K562 (cell line): Measurements from ENCODE around the gene DCAF4. TPM values are rescaled to one million over a fixed set of nuclear protein-coding genes. Genes with fewer than 3 reads are reported as not detected.

Source experiments
- ATAC-seq: fragments of 200-7000 bp; cut with Tn5 transposase; 3 replicates; pipeline ENCODE4 v1.9.1; 2020; ENCODE audit warnings: moderate library complexity
- BruUV-seq: library from RNA; stranded (reverse); fragments of 400-500 nt; replicated peaks from 2 replicates; lab custom pipeline; 2021; lab: Mats Ljungman, UMichigan
- CTCF ChIA-PET: fragments of 300-600 bp; formaldehyde crosslinking; extraction: SDS; loops from one replicate; lab custom pipeline; 2021; ENCODE audit warnings: low intra/inter-chr PET ratio; lab: Yijun Ruan, JAX
- POLR2A ChIA-PET: fragments of 300-600, 350-650 bp; sonication (Branson Sonifier 250); formaldehyde crosslinking; extraction: SDS; loops from one replicate; lab custom pipeline; 2021; ENCODE audit warnings: antibody characterized with exemption, inconsistent platforms; lab: Yijun Ruan, JAX
- DNase-seq, 4 experiments: peaks; one replicate each; pipeline versions ENCODE4 v3.0.0 to v3.0.0-alpha.2; 2011 to 2018; ENCODE audit warnings: low spot score in 3 of 4, mixed read lengths in 3 of 4; ENCODE audit errors: extremely low read depth in 1 of 4
- FAIRE-seq: peaks from 2 replicates; lab custom pipeline; 2011; peaks lifted over from hg19 to GRCh38; lab: Jason Lieb, UNC
- H2AFZ ChIP-seq: 2 replicates; pipeline ENCODE4 v1.6.0; 2011; ENCODE audit warnings: low read depth, low read length, control low read depth, inconsistent platforms
- H3K27ac ChIP-seq: fragments of 200-600 bp; 3 replicates; pipeline ENCODE4 v1.8.0; 2011; ENCODE audit warnings: low read depth, mild to moderate bottlenecking, control low read depth, inconsistent platforms, low read length, moderate library complexity, mixed read lengths; ENCODE audit errors: extremely low read depth
- H3K27me3 ChIP-seq, 2 experiments: fragments of 300-600 bp in 1 of 2; 2 replicates in 1 of 2; 3 replicates in 1 of 2; pipeline versions ENCODE4 v1.6.0 to v1.8.0; 2011; ENCODE audit warnings: inconsistent platforms in 2 of 2, low read length in 2 of 2, mild to moderate bottlenecking in 1 of 2, mixed read lengths in 1 of 2, moderate library complexity in 1 of 2; ENCODE audit not compliant: control insufficient read depth in 2 of 2, insufficient read depth in 2 of 2
- H3K36me3 ChIP-seq: fragments of 300-600 bp; 3 replicates; pipeline ENCODE4 v1.8.0; 2011; ENCODE audit warnings: mild to moderate bottlenecking, low read length, inconsistent platforms; ENCODE audit not compliant: control insufficient read depth, insufficient read depth
- H3K4me1 ChIP-seq, 2 experiments: fragments of 200-600 bp in 1 of 2; replicated peaks in 1 of 2; 2 replicates in 1 of 2; 3 replicates in 1 of 2; pipeline versions ENCODE4 v1.5.1 to v1.8.0; 2011; ENCODE audit warnings: inconsistent platforms in 2 of 2, low read length in 2 of 2, mild to moderate bottlenecking in 1 of 2, mixed read lengths in 1 of 2, moderate library complexity in 1 of 2; ENCODE audit not compliant: control insufficient read depth in 2 of 2, insufficient read depth in 2 of 2
- H3K4me2 ChIP-seq: 2 replicates; pipeline ENCODE4 v1.6.1; 2011; ENCODE audit warnings: low read length, control low read depth, inconsistent platforms, mixed read lengths; ENCODE audit not compliant: insufficient read depth
- H3K4me3 ChIP-seq: fragments of 200-600 bp; sonication (generic), shearing (Covaris generic); 2 replicates; pipeline ENCODE4 v1.5.1; 2016; ENCODE audit warnings: control low read depth, inconsistent platforms
- H3K79me2 ChIP-seq: fragments of 200-600 bp; 3 replicates; pipeline ENCODE4 v1.8.0; 2011; ENCODE audit warnings: low read length, inconsistent platforms; ENCODE audit not compliant: control insufficient read depth, insufficient read depth
- H3K9ac ChIP-seq, 2 experiments: 2 replicates each; pipeline versions ENCODE4 v1.6.0 to v1.6.1; 2011; ENCODE audit warnings: low read depth in 2 of 2, low read length in 2 of 2, control low read depth in 1 of 2, inconsistent platforms in 1 of 2, mild to moderate bottlenecking in 1 of 2, mixed read lengths in 1 of 2; ENCODE audit not compliant: insufficient read depth in 1 of 2
- H3K9me1 ChIP-seq: one replicate; pipeline ENCODE4 v1.6.0; 2011; ENCODE audit warnings: inconsistent platforms, mild to moderate bottlenecking, low read length, moderate library complexity; ENCODE audit not compliant: control insufficient read depth, insufficient read depth
- H3K9me3 ChIP-seq: replicated peaks from 2 replicates; pipeline ENCODE4 v1.5.1; 2011; ENCODE audit warnings: low read depth, low read length, inconsistent platforms; ENCODE audit not compliant: control insufficient read depth, insufficient read depth
- H4K20me1 ChIP-seq: replicated peaks from 2 replicates; pipeline ENCODE4 v1.6.1; 2011; ENCODE audit warnings: low read length, inconsistent platforms, mixed read lengths; ENCODE audit not compliant: control insufficient read depth, insufficient read depth
- MAFF ChIP-seq: IDR thresholded peaks from 2 replicates; pipeline ENCODE4 v1.6.1; 2012; ENCODE audit warnings: low read length, improper control_type of control experiment
- NRF1 ChIP-seq, 2 experiments: fragments of 450-650 bp; IDR thresholded peaks in 1 of 2; conservative IDR thresholded peaks in 1 of 2; 2 replicates each; pipeline ENCODE4 v1.6.1; 2014; ENCODE audit warnings: mild to moderate bottlenecking in 2 of 2
- POLR2G ChIP-seq: fragments of 200-400 bp; formaldehyde crosslinking; IDR thresholded peaks from 2 replicates; pipeline ENCODE4 v1.6.1; 2017; ENCODE audit warnings: low read depth, mild to moderate bottlenecking, antibody characterized with exemption, low read length, moderate library complexity
- RBFOX2 ChIP-seq: fragments of 200-400 bp; formaldehyde crosslinking; IDR thresholded peaks from 2 replicates; pipeline ENCODE4 v1.6.1; 2017; ENCODE audit warnings: low read depth, mild to moderate bottlenecking, low read length, moderate library complexity
- ZNF717 ChIP-seq: fragments of 250-450 bp; sonication (Bioruptor Pico); IDR thresholded peaks from 2 replicates; pipeline ENCODE4 v1.5.0; 2021
- WGBS: fragments of 100-300 bp; shearing (Covaris generic); methylation state at CpG from one replicate; pipeline ENCODE4 v1.1.6; 2016; ENCODE audit warnings: low coverage, mixed read lengths; ENCODE audit not compliant: insufficient coverage; ENCODE audit errors: missing lambda C conversion rate; 5-methylcytosine and 5-hydroxymethylcytosine counted together
- in situ Hi-C: fragments of 300-500 bp; cut with MboI; formaldehyde crosslinking; loops from 4 replicates; pipeline ENCODE4 v1.15.0; 2018; ENCODE audit warnings: inconsistent platforms, mixed read lengths
- intact Hi-C: fragments of 100-400 bp; cut with micrococcal nuclease; formaldehyde crosslinking; loops from 2 replicates; pipeline ENCODE4 v1.14.2; 2022
- polyA plus RNA-seq, 8 experiments: library from polyadenylated mRNA; depleted of rRNA in 4 of 8; stranded (reverse) in 5 of 8; unstranded in 3 of 8; fragments of >200 nt; fragmentation: Nextera tagmentation in 2 of 8; fragmentation: Illumina TruSeq in 1 of 8; extraction: Ambion mirVana in 2 of 8; extraction: Trizol in 1 of 8; gene quantifications; 2 replicates each; pipeline versions ENCODE4 v1.2.1 to v1.2.3, GENCODE V29; 2011 to 2014; ENCODE audit warnings: inconsistent platforms in 1 of 8, missing spikeins in 1 of 8
- total RNA-seq, 7 experiments: library from RNA; depleted of rRNA in 6 of 7; stranded (reverse); fragments of >200 nt in 6 of 7; fragmentation: Illumina TruSeq in 2 of 7; extraction: Trizol in 2 of 7; gene quantifications; 2 replicates each; pipeline versions ENCODE4 v1.2.1 to v1.2.3, GENCODE V29; 2011 to 2021; ENCODE audit warnings: low replicate concordance in 1 of 7
- TF ChIP-seq, protein P1 (sequence below): fragments of 250-450 bp; sonication (Bioruptor Pico); IDR thresholded peaks from 2 replicates; pipeline ENCODE4 v1.4.0; 2020; ENCODE audit warnings: mild to moderate bottlenecking, moderate library complexity

DCAF4 gene
- total and polyA plus RNA-seq, 9 of the 15 experiments (the other 6 are each of a cell fraction or from before 2014, with no cell fraction given) = 2.7 to 49.2 (median 22.9) TPM

DNA sequence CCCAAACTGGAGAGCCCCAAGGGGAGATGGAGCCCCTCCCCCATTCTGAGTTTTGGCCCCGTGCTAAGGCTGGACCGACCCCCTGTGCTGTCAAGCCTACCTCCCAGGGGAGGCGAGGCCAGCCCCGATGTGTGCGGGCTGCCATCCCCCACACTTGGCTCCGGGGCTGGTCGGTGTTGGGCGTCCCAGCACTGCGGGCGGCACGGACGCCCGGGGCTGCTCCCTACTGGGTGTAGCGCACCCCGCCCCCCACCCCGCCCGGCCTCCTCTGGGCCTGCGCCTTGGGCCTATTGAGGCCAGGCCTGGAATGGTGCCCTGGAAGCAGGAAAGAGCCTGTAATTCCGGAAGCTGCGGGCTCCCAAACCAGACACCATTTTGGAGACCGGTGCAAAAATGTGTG lies 2.6 kb downstream of the DCAF4 start:
- Histone ChIP-seq H3K36me3 (peaks cover 8% of the 10 kb centered on the region; the same call in 1 of the 3 replicates), H3K9me3 (no peaks in the 10 kb centered on the region), H3K4me3 (no peak overlapping the region), H3K4me2 (no peak overlapping the region), H3K4me1 (peaks cover 21 to 49% of the 10 kb centered on the region in 2 experiments), H2AFZ (no peak overlapping the region), H3K27ac (no peak overlapping the region), H3K9me1 (no peaks in the 10 kb centered on the region), H3K9ac (no peak overlapping the region), H3K27me3 (no peaks in the 10 kb centered on the region), H3K79me2 (peaks cover 75% of the 10 kb centered on the region), H4K20me1 (no peaks in the 10 kb centered on the region)
- CTCF ChIA-PET = no interaction called here
- BruUV-seq = no TSS peak
- intact Hi-C loops = loop anchor here (10.0 kb wide), 1 partner anchor 536 kb away; no protein-coding TSS in a partner anchor
- ATAC-seq = no peak
- WGBS = 100% methylated on average over 2 of the region's 21 CpGs
- POLR2A ChIA-PET = interaction anchor here (0.9 kb wide), 1 partner anchor 20 kb away, joined by 4 read pairs; no protein-coding TSS in a partner anchor
- in situ Hi-C loops = no loop called here
- DNase-seq = no peak
- no peak for FAIRE-seq
- TF ChIP-seq, protein P1, sequence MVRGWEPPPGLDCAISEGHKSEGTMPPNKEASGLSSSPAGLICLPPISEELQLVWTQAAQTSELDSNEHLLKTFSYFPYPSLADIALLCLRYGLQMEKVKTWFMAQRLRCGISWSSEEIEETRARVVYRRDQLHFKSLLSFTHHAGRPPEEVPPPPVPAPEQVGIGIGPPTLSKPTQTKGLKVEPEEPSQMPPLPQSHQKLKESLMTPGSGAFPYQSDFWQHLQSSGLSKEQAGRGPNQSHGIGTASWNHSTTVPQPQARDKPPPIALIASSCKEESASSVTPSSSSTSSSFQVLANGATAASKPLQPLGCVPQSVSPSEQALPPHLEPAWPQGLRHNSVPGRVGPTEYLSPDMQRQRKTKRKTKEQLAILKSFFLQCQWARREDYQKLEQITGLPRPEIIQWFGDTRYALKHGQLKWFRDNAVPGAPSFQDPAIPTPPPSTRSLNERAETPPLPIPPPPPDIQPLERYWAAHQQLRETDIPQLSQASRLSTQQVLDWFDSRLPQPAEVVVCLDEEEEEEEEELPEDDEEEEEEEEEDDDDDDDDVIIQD = no peak
- TF ChIP-seq ZNF717 (CRISPR knock-in tag) (no peak), POLR2G (peak; percentile 60), RBFOX2 (peak; percentile 63), NRF1 (conservative IDR thresholded peaks at IDR 0.05 in 1 of 2, IDR thresholded peaks at IDR 0.05 in 1 of 2) (no peak), MAFF (no peak)
